CD4-positive, alpha-beta memory T cell (primary cell): ENCODE measurements around the gene GGPS1. TPM values are rescaled to one million over a fixed set of nuclear protein-coding genes. Genes with fewer than 3 reads are reported as not detected.
"Not testable (repeated sequence)": the region's sequence is repeated elsewhere in the genome, so short reads cannot be mapped to it uniquely, and the experiment has no call there.

ENCODE experiments used
- CTCF ChIA-PET: fragments of 350-600 bp; sonication (Branson Sonifier 250); formaldehyde crosslinking; loops from one replicate; lab custom pipeline; 2021; ENCODE audit warnings: inconsistent platforms; ENCODE audit not compliant: partially characterized antibody; lab: Charles Lee
- POLR2A ChIA-PET: fragments of 350-600 bp; sonication (Branson Sonifier 250); formaldehyde crosslinking; loops from one replicate; lab custom pipeline; 2021; ENCODE audit not compliant: partially characterized antibody; lab: Charles Lee
- DNase-seq, 5 donors: peaks; one replicate each; pipeline versions ENCODE4 v3.0.0 to v3.0.0-alpha.2; 2020 to 2022; ENCODE audit warnings: mixed read lengths in 1 of 5
- H3K27ac ChIP-seq: one replicate; pipeline ENCODE4 v1.7.0; 2013; ENCODE audit warnings: low read depth, low read length
- H3K27me3 ChIP-seq: 2 replicates; pipeline ENCODE4 v1.7.0; 2013; ENCODE audit warnings: mild to moderate bottlenecking, low read length, moderate library complexity; ENCODE audit not compliant: insufficient read depth
- H3K36me3 ChIP-seq: 2 replicates; pipeline ENCODE4 v1.7.0; 2013; ENCODE audit warnings: mild to moderate bottlenecking, low read length, moderate library complexity; ENCODE audit not compliant: insufficient read depth
- H3K4me1 ChIP-seq: 2 replicates; pipeline ENCODE4 v1.7.0; 2013; ENCODE audit warnings: mild to moderate bottlenecking, low read length, moderate library complexity; ENCODE audit not compliant: insufficient read depth
- H3K4me3 ChIP-seq, 2 donors: one replicate each; pipeline ENCODE4 v1.7.0; 2013; ENCODE audit warnings: low read length in 2 of 2, mild to moderate bottlenecking in 1 of 2
- H3K9me3 ChIP-seq, 2 donors: one replicate each; pipeline ENCODE4 v1.7.0; 2013; ENCODE audit warnings: low read length in 2 of 2, control low read depth in 1 of 2; ENCODE audit not compliant: control insufficient read depth in 1 of 2
- H3K27ac Mint-ChIP-seq, 7 donors: one replicate each; pipeline ENCODE4 v1.8.0; 2020 to 2021; ENCODE audit warnings: mixed read lengths in 7 of 7, mild to moderate bottlenecking in 6 of 7, inconsistent platforms in 3 of 7, moderate library complexity in 3 of 7
- H3K27me3 Mint-ChIP-seq, 2 donors: one replicate each; pipeline ENCODE4 v1.8.0; 2020 to 2021; ENCODE audit warnings: mixed read lengths in 2 of 2
- H3K36me3 Mint-ChIP-seq, 2 donors: one replicate each; pipeline ENCODE4 v1.8.0; 2020 to 2021; ENCODE audit warnings: mixed read lengths in 2 of 2, inconsistent platforms in 1 of 2, mild to moderate bottlenecking in 1 of 2
- H3K4me1 Mint-ChIP-seq, 4 donors: one replicate each; pipeline ENCODE4 v1.8.0; 2020 to 2021; ENCODE audit warnings: mixed read lengths in 4 of 4, mild to moderate bottlenecking in 1 of 4
- H3K4me3 Mint-ChIP-seq, 8 donors: one replicate each; pipeline ENCODE4 v1.8.0; 2020 to 2021; ENCODE audit warnings: mixed read lengths in 8 of 8, mild to moderate bottlenecking in 7 of 8, moderate library complexity in 6 of 8, inconsistent platforms in 3 of 8
- H3K9me3 Mint-ChIP-seq, 8 donors: one replicate each; pipeline ENCODE4 v1.8.0; 2020 to 2021; ENCODE audit warnings: mixed read lengths in 8 of 8, mild to moderate bottlenecking in 5 of 8, inconsistent platforms in 3 of 8, moderate library complexity in 1 of 8
- intact Hi-C: fragments of 100-400 bp; cut with micrococcal nuclease; formaldehyde crosslinking; loops from one replicate; pipeline ENCODE4 v1.15.1; 2023
- polyA plus RNA-seq, 2 donors: library from polyadenylated mRNA; unstranded; fragments of 300-500 nt; fragmentation: Illumina TruSeq; gene quantifications; one replicate each; pipeline ENCODE4 v1.2.3, GENCODE V29; 2021
- total RNA-seq, 2 experiments: library from RNA; stranded (reverse); gene quantifications; one replicate each; pipeline ENCODE4 v1.2.3, GENCODE V29; 2021

The GGPS1 gene
- total RNA-seq, result 10 to 100 TPM; 50.3 to 52.5 TPM
- polyA plus RNA-seq, result 10 to 100 TPM; 77.9 to 79.5 TPM

DNA sequence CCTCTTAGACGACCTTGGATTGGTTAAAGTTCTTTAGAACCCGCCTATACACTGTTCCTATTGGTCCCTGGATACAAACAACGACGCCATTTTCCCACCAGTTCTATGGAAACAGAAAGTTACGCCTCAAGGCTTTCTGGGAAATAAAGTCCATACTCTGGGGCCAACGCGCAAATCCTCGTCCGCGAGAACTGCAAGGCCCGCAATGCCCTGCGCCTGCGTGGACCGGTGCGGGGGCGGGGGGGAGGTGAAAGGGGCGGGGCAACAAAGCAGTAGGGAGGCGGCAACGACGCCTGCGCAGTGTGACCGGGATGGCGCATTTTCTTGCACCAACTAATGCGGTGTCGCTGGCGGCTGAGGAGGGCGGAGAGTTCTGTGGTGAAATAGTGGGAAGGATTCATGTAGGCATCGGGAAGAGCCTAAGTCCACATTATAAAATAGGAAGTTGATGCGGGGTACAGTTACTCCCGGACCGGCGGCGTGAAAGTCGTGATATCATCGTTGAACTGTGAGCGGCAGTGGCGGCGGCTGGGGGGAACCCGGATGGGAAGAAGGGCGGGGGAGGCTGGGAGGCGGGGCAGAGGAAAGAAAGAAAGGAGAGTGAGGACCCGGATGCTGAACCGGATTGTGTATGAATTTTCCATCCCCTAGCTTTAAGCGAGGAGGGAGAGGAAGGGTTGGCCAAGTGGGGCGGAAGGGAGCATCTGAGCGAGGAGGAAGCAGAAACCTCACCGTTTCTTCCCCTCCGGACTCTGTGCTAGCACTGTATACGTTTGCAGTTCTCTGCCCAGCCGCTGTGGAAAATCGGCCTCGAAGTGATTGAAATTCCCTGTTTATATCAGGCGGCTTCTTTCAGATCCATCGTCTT lies at the start of gene GGPS1:
GGPS1 (plus strand) TSS at position 300 of the 868 bp plus-strand sequence. CDS start 6,695 bp downstream, outside the sequence.
- CTCF ChIA-PET, result interaction anchor here (0.6 to 2.9 kb wide), 5 partner anchors 39 to 200 kb away, joined by 3 to 16 read pairs (median 3); partner anchors contain the start of genes TBCE and TOMM20
- no peaks in the 10 kb centered on the region for H3K27me3 Mint-ChIP-seq
- H3K27ac Mint-ChIP-seq, result peak within 1 kb of the TSS in 3 of 7 donors; percentile 90 to 93 (median 90)
- intact Hi-C loops, result loop anchor here (1.0 to 5.0 kb wide), 10 partner anchors 24 to 851 kb away; partner anchors contain the start of genes B3GALNT2, RBM34, TARBP1 and TBCE
- H3K36me3 Mint-ChIP-seq, result peaks cover 3 to 37% of the 10 kb centered on the region in 2 donors
- Histone ChIP-seq H3K4me1 (peaks cover 73% of the 10 kb centered on the region), H3K36me3 (no peaks in the 10 kb centered on the region), H3K4me3 (peak within 1 kb of the TSS; percentile 88 to 93), H3K9me3 (no peaks in the 10 kb centered on the region), H3K27me3 (no peaks in the 10 kb centered on the region), H3K27ac (peak within 1 kb of the TSS; percentile 99)
- peaks cover 0 to 6% (median 0%) of the 10 kb centered on the region in 8 donors for H3K9me3 Mint-ChIP-seq
- H3K4me1 Mint-ChIP-seq, result peaks cover 32 to 39% (median 35%) of the 10 kb centered on the region in 4 donors
- POLR2A ChIA-PET, result interaction anchor here (0.6 to 2.7 kb wide), 21 partner anchors 9 to 201 kb away, joined by 3 to 19 read pairs (median 4); partner anchors contain the start of genes B3GALNT2, RBM34 and TBCE
- peak; percentile 95 to 99 (median 98) for DNase-seq
- no peak within 1 kb of the TSS for H3K4me3 Mint-ChIP-seq

DNA sequence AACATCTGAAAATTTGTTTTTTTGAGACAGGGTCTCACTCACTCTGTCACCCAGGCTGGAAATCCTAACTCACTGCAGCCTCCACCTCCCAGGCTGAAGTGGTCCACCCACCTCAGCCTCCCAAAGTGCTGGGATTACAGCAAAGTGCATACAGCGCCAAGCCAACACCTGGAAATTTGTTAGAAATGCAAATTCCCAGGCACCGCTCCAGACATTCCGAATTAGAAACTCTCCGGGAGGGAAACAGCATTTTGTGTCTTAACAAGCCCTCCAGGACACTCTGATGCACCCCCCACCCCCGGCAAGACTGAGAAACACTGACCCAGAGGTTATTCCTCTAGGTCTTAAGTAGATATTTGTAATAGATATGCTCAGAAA lies 49.5 kb upstream of the GGPS1 start:
- intact Hi-C loops, result no loop called here
- no peaks in the 10 kb centered on the region for H3K27me3 ChIP-seq
- H3K27me3 Mint-ChIP-seq, result no peaks in the 10 kb centered on the region
- no peaks in the 10 kb centered on the region for H3K9me3 ChIP-seq
- CTCF ChIA-PET, result no interaction called here
- DNase-seq, result no peak
- H3K27ac ChIP-seq, result no peak overlapping the region
- peaks cover 0 to 12% of the 10 kb centered on the region in 2 donors for H3K36me3 Mint-ChIP-seq
- POLR2A ChIA-PET, result interaction anchor here (1.6 kb wide), 1 partner anchor 50 kb away, joined by 4 read pairs; the partner anchor contains the start of gene GGPS1
- H3K4me1 ChIP-seq, result peaks cover 73% of the 10 kb centered on the region
- H3K36me3 ChIP-seq, result no peaks in the 10 kb centered on the region
- H3K4me1 Mint-ChIP-seq, result peaks cover 43 to 84% (median 60%) of the 10 kb centered on the region in 4 donors
- peak overlapping the region in 2 of 7 donors; percentile 10 to 36 for H3K27ac Mint-ChIP-seq
- H3K4me3 ChIP-seq, result no peak overlapping the region
- H3K9me3 Mint-ChIP-seq, result peaks cover 0 to 2% (median 0%) of the 10 kb centered on the region in 8 donors
- H3K4me3 Mint-ChIP-seq, result peak overlapping the region in 2 of 8 donors; percentile 15 to 17

DNA sequence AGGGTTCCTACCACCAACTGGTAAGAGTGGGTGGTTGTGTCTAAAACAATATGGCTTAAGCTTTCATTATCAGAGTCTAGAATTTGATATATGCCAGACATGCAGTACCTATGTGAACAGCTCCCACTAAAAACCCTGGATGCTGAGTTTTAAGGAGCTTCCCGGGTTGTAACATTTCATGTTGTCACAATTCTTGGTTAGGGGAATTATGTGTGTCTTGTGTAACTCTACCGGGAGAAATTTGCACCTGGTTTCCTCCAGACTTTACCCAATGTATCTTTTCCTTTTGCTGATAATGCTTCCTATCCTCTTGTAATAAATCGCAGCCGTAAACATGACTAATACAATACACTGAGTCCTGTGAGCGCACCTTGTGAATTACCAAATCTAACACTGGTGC lies 48.7 kb upstream of the GGPS1 start:
- CTCF ChIA-PET, result interaction anchor here (2.6 kb wide), 1 partner anchor 136 kb away, joined by 9 read pairs; no protein-coding TSS in a partner anchor

DNA sequence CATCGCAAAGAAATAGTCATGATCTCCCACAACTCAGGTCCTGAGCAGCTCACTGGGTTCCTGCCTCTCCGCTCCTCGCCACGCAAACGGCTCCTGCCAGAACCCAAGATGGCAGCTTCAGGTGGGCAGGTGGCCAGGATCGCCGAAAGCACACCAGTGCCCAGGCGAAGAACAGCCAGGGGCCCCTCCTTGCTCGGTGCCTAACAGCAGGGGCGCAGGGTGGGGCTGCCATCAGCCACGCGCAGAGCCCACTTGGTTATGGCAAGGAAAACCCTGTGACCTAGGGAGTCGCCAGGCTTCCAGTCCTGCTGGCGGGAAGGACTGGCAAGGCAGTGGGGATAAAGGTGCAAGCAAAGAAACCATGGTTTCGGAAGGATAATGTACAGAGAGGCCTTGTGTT lies 47.9 kb upstream of the GGPS1 start:
- no peak for DNase-seq
- Histone ChIP-seq H3K36me3 (no peaks in the 10 kb centered on the region), H3K4me3 (no peak overlapping the region), H3K27me3 (no peaks in the 10 kb centered on the region), H3K27ac (no peak overlapping the region), H3K4me1 (peaks cover 74% of the 10 kb centered on the region), H3K9me3 (no peaks in the 10 kb centered on the region)
- H3K36me3 Mint-ChIP-seq, result peaks cover 0 to 14% of the 10 kb centered on the region in 2 donors
- intact Hi-C loops, result no loop called here
- peaks cover 0 to 2% (median 0%) of the 10 kb centered on the region in 8 donors for H3K9me3 Mint-ChIP-seq
- H3K27me3 Mint-ChIP-seq, result no peaks in the 10 kb centered on the region
- H3K4me1 Mint-ChIP-seq, result peaks cover 39 to 87% (median 62%) of the 10 kb centered on the region in 4 donors
- H3K27ac Mint-ChIP-seq, result peak overlapping the region in 3 of 7 donors; percentile 7 to 68 (median 33)
- H3K4me3 Mint-ChIP-seq, result peak overlapping the region in 2 of 8 donors; percentile 64 to 65
- ChIA-PET POLR2A (interaction anchor here (1.6 kb wide), 1 partner anchor 48 kb away, joined by 4 read pairs; the partner anchor contains the start of gene GGPS1), CTCF (interaction anchor here (2.6 kb wide), 1 partner anchor 135 kb away, joined by 9 read pairs; no protein-coding TSS in a partner anchor)

More for the DNA sequence above, 48.7 kb upstream of the GGPS1 start:
- intact Hi-C loops, result no loop called here
- Histone ChIP-seq H3K4me1 (peaks cover 75% of the 10 kb centered on the region), H3K9me3 (no peaks in the 10 kb centered on the region), H3K36me3 (no peaks in the 10 kb centered on the region), H3K27me3 (no peaks in the 10 kb centered on the region), H3K27ac (no peak overlapping the region), H3K4me3 (no peak overlapping the region)
- peak overlapping the region in 3 of 7 donors; percentile 1 to 30 (median 10) for H3K27ac Mint-ChIP-seq
- POLR2A ChIA-PET, result interaction anchor here (1.6 kb wide), 1 partner anchor 49 kb away, joined by 4 read pairs; the partner anchor contains the start of gene GGPS1
- peak overlapping the region in 5 of 8 donors; percentile 6 to 43 (median 9) for H3K4me3 Mint-ChIP-seq
- peaks cover 0 to 2% (median 0%) of the 10 kb centered on the region in 8 donors for H3K9me3 Mint-ChIP-seq
- no peak for DNase-seq
- H3K4me1 Mint-ChIP-seq, result peaks cover 44 to 87% (median 64%) of the 10 kb centered on the region in 4 donors
- H3K36me3 Mint-ChIP-seq, result peaks cover 0 to 14% of the 10 kb centered on the region in 2 donors
- H3K27me3 Mint-ChIP-seq, result no peaks in the 10 kb centered on the region

DNA sequence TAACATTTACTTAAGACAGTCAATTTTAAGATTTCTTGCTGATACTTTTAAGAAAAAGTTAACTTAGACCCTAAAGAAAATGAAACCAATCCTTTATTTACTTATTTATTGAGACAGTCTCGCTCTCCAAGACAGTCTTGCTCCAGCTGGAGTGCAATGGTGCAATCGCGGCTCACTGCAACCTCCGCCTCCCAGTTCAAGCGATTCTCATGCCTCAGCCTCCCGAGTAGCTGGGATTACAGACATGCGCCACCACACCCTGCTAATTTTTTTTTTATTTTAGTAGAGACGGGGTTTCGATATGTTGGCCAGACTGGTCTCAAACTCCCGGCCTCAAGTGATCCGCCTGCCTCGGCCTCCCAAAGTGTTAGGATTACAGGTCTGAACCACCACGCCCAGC lies 44.7 kb upstream of the GGPS1 start:
- intact Hi-C loops, H3K36me3 ChIP-seq, H3K27ac Mint-ChIP-seq, H3K4me3 Mint-ChIP-seq, H3K27ac ChIP-seq, H3K4me3 ChIP-seq, H3K9me3 ChIP-seq, H3K27me3 ChIP-seq, H3K27me3 Mint-ChIP-seq, H3K9me3 Mint-ChIP-seq, DNase-seq: not testable (repeated sequence)
- ChIA-PET CTCF (interaction anchor here (1.8 kb wide), 1 partner anchor 133 kb away, joined by 4 read pairs; no protein-coding TSS in a partner anchor), POLR2A (interaction anchor here (1.5 kb wide), 1 partner anchor 8 kb away, joined by 4 read pairs; no protein-coding TSS in a partner anchor)
- peaks cover 77% of the 10 kb centered on the region for H3K4me1 ChIP-seq
- Mint-ChIP-seq H3K36me3 (peaks cover 0 to 15% of the 10 kb centered on the region in 2 donors), H3K4me1 (peaks cover 45 to 91% (median 69%) of the 10 kb centered on the region in 4 donors)

DNA sequence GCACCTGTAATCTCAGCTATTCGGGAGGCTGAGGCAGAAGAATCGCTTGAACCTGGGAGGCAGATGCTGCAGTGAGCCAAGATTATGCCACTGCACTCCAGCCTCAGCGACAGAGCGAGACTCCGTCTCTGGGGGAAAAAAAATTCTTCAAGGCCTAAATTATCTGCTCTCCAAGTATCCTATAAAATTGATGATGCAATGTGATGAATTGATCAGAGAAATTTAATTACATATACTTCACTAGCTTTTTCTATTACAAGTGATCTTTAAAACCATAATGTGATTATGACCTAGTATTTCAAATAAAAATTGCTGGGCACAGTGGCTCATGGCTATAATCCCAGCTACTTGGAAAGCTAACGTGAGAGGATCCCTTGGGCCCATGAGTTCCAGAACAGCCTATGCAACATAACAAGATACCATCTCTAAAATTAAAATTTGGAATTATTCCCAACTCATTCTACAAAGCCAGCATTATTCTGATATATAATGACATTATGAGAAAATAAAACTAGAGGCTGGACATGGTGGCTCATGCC lies 44.1 kb upstream of the GGPS1 start:
- no peak overlapping the region for H3K4me3 ChIP-seq
- intact Hi-C loops, result no loop called here
- CTCF ChIA-PET, result interaction anchor here (1.8 kb wide), 1 partner anchor 132 kb away, joined by 4 read pairs; no protein-coding TSS in a partner anchor
- Mint-ChIP-seq H3K4me3 (peak overlapping the region in 1 of 8 donors; percentile 38), H3K9me3 (no peaks in the 10 kb centered on the region), H3K4me1 (peaks cover 47 to 90% (median 70%) of the 10 kb centered on the region in 4 donors), H3K27ac (peak overlapping the region in 4 of 7 donors; percentile 7 to 77 (median 20)), H3K27me3 (no peaks in the 10 kb centered on the region), H3K36me3 (peaks cover 0 to 15% of the 10 kb centered on the region in 2 donors)
- no peak for DNase-seq
- H3K4me1 ChIP-seq, result peaks cover 77% of the 10 kb centered on the region
- H3K9me3 ChIP-seq, result no peaks in the 10 kb centered on the region
- no peak overlapping the region for H3K27ac ChIP-seq
- no peaks in the 10 kb centered on the region for H3K27me3 ChIP-seq
- POLR2A ChIA-PET, result interaction anchor here (1.5 kb wide), 1 partner anchor 9 kb away, joined by 4 read pairs; no protein-coding TSS in a partner anchor
- no peaks in the 10 kb centered on the region for H3K36me3 ChIP-seq
